HUES48 (cell line): Measurements from ENCODE around the gene TUBA1C.
A peak's percentile ranks its signal among the peaks of the same experiment; 100 is the strongest.
"Not testable (repeated sequence)": the region's sequence is repeated elsewhere in the genome, so short reads cannot be mapped to it uniquely, and the experiment has no call there.

ENCODE experiments used
- H3K27ac ChIP-seq: one replicate; pipeline ENCODE4 v1.7.0; 2013; ENCODE audit warnings: low read depth, low read length, inconsistent platforms
- H3K27me3 ChIP-seq: 2 replicates; pipeline ENCODE4 v1.6.1; 2013; ENCODE audit warnings: mild to moderate bottlenecking, low read length; ENCODE audit not compliant: control insufficient read depth, insufficient read depth
- H3K36me3 ChIP-seq: 2 replicates; pipeline ENCODE4 v1.6.1; 2013; ENCODE audit warnings: low read length; ENCODE audit not compliant: control insufficient read depth, insufficient read depth
- H3K4me1 ChIP-seq: 2 replicates; pipeline ENCODE4 v1.6.1; 2013; ENCODE audit warnings: mild to moderate bottlenecking, low read length; ENCODE audit not compliant: control insufficient read depth, insufficient read depth
- H3K4me3 ChIP-seq: 2 replicates; pipeline ENCODE4 v1.5.1; 2013; ENCODE audit warnings: mild to moderate bottlenecking, low read depth, low read length
- H3K9ac ChIP-seq: 2 replicates; pipeline ENCODE4 v1.6.1; 2013; ENCODE audit warnings: mild to moderate bottlenecking, low read depth, low read length, moderate library complexity
- H3K9me3 ChIP-seq: 2 replicates; pipeline ENCODE4 v1.6.1; 2013; ENCODE audit warnings: low read length; ENCODE audit not compliant: control insufficient read depth, insufficient read depth

The TUBA1C gene

GRCh38 chr12:49257508-49258184, 7.2 kb upstream of the TUBA1C start:
- H3K9me3 ChIP-seq, H3K27me3 ChIP-seq, H3K9ac ChIP-seq, H3K36me3 ChIP-seq, H3K4me3 ChIP-seq, H3K27ac ChIP-seq, H3K4me1 ChIP-seq: not testable (repeated sequence)

- Histone ChIP-seq H3K27ac (no peak overlapping the region), H3K4me3 (no peak overlapping the region), H3K4me1 (0 out of 2 replicates have a peak, but pooled peaks cover 3% of the 10 kb centered on the region), H3K36me3 (no peaks in the 10 kb centered on the region), H3K9ac (no peak overlapping the region), H3K9me3 (no peaks in the 10 kb centered on the region), H3K27me3 (no peaks in the 10 kb centered on the region)
These were observed 5.4 kb upstream of the TUBA1C start for GRCh38 chr12:49259452-49259851.

- Histone ChIP-seq H3K27me3 (no peaks in the 10 kb centered on the region), H3K27ac (no peak overlapping the region), H3K9ac (no peak overlapping the region), H3K36me3 (no peaks in the 10 kb centered on the region), H3K4me3 (no peak overlapping the region), H3K9me3 (no peaks in the 10 kb centered on the region), H3K4me1 (0 out of 2 replicates have a peak, but pooled peaks cover 3% of the 10 kb centered on the region)
These were observed 4.7 kb upstream of the TUBA1C start for GRCh38 chr12:49260166-49260565.

GRCh38 chr12:49260571-49261363, 4.1 kb upstream of the TUBA1C start:
- no peak overlapping the region for H3K9ac ChIP-seq
- no peak overlapping the region for H3K4me3 ChIP-seq
- no peaks in the 10 kb centered on the region for H3K9me3 ChIP-seq
- 0 out of 2 replicates have a peak, but pooled peaks cover 3% of the 10 kb centered on the region for H3K4me1 ChIP-seq
- H3K27ac ChIP-seq, result no peak overlapping the region
- no peaks in the 10 kb centered on the region for H3K27me3 ChIP-seq
- no peaks in the 10 kb centered on the region for H3K36me3 ChIP-seq

- H3K4me1 ChIP-seq, result peaks cover 8% of the 10 kb centered on the region; the same call in 1 of the 2 replicates
- H3K27me3 ChIP-seq, result no peaks in the 10 kb centered on the region
- H3K4me3 ChIP-seq, result no peak overlapping the region
- peaks cover 5% of the 10 kb centered on the region for H3K36me3 ChIP-seq
- H3K9me3 ChIP-seq, result no peaks in the 10 kb centered on the region
- H3K27ac ChIP-seq, result no peak overlapping the region
- H3K9ac ChIP-seq, result no peak overlapping the region
These were observed 3.2 kb upstream of the TUBA1C start for GRCh38 chr12:49261721-49262120.

- no peaks in the 10 kb centered on the region for H3K9me3 ChIP-seq
- H3K27me3 ChIP-seq, result no peaks in the 10 kb centered on the region
- no peak overlapping the region for H3K27ac ChIP-seq
- H3K4me3 ChIP-seq, result no peak overlapping the region
- H3K4me1 ChIP-seq, result peaks cover 21% of the 10 kb centered on the region
- no peak overlapping the region for H3K9ac ChIP-seq
- peaks cover 19% of the 10 kb centered on the region for H3K36me3 ChIP-seq
These were observed 1.5 kb upstream of the TUBA1C start for GRCh38 chr12:49263400-49263763.

- Histone ChIP-seq H3K9ac (peak overlapping the region; percentile 81), H3K4me1 (peaks cover 25% of the 10 kb centered on the region), H3K36me3 (peaks cover 30% of the 10 kb centered on the region), H3K9me3 (no peaks in the 10 kb centered on the region), H3K4me3 (peak overlapping the region; percentile 97), H3K27ac (peak overlapping the region; percentile 96), H3K27me3 (no peaks in the 10 kb centered on the region)
These were observed 413 bp upstream of the TUBA1C start for GRCh38 chr12:49264466-49264872.

- not testable (repeated sequence) for H3K9me3 ChIP-seq, H3K9ac ChIP-seq, H3K4me3 ChIP-seq, H3K27me3 ChIP-seq
- Histone ChIP-seq H3K4me1 (peaks cover 22% of the 10 kb centered on the region), H3K36me3 (peaks cover 71% of the 10 kb centered on the region), H3K27ac (peak overlapping the region; percentile 89)
These were observed 4.3 kb downstream of the TUBA1C start for GRCh38 chr12:49269191-49269590.

- no peaks in the 10 kb centered on the region for H3K27me3 ChIP-seq
- H3K4me3 ChIP-seq, result no peak overlapping the region
- H3K4me1 ChIP-seq, result peaks cover 4% of the 10 kb centered on the region; the same call in 1 of the 2 replicates
- H3K27ac ChIP-seq, result no peak overlapping the region
- H3K9ac ChIP-seq, result no peak overlapping the region
- no peaks in the 10 kb centered on the region for H3K9me3 ChIP-seq
- H3K36me3 ChIP-seq, result peaks cover 53% of the 10 kb centered on the region
These were observed 8.2 kb downstream of the TUBA1C start for GRCh38 chr12:49272790-49273725.

GRCh38 chr12:49273726-49274395, 9.0 kb downstream of the TUBA1C start:
- H3K9me3 ChIP-seq, result no peaks in the 10 kb centered on the region
- peaks cover 47% of the 10 kb centered on the region for H3K36me3 ChIP-seq
- no peak overlapping the region for H3K9ac ChIP-seq
- peaks cover under 1% of the 10 kb centered on the region; the same call in 1 of the 2 replicates for H3K4me1 ChIP-seq
- no peak overlapping the region for H3K27ac ChIP-seq
- no peaks in the 10 kb centered on the region for H3K27me3 ChIP-seq
- no peak overlapping the region for H3K4me3 ChIP-seq
